ENCODE data around the gene ALKBH2. TPM values are rescaled to one million over a fixed set of nuclear protein-coding genes. Genes with fewer than 3 reads are reported as not detected.

Gene ALKBH2
- total RNA-seq, 4 donors from 2014 or later = 10.4 to 19.0 (median 13.6) TPM

- Histone ChIP-seq H3K4me3 (no peak overlapping the region), H3K36me3 (peaks cover 0 to 3% (median 0%) of the 10 kb centered on the region in 4 donors), H3K9me3 (no peaks in the 10 kb centered on the region), H3K4me1 (peaks cover 30 to 53% (median 36%) of the 10 kb centered on the region in 4 donors), H3K27ac (replicated peaks in 1 of 4) (peak overlapping the region; percentile 38 to 61 (median 52)), H3K27me3 (no peaks in the 10 kb centered on the region)
- TF ChIP-seq EP300 (IDR thresholded peaks at IDR 0.05) (no peak), POLR2A (IDR thresholded peaks at IDR 0.05; ENCODE audit: low read depth) (no peak), POLR2AphosphoS5 (IDR thresholded peaks at IDR 0.05) (no peak), CTCF (IDR thresholded peaks at IDR 0.05) (no peak)
- no peak for DNase-seq (ENCODE audit: extremely low spot score)
- WGBS = 69% methylated on average over 3 of the region's 3 CpGs
- intact Hi-C loops (cut with DNase I) = no loop called here
Observed at GRCh38 chr12:109126784-109127183, 33.5 kb upstream of the ALKBH2 start.

- WGBS = 88% methylated on average over 7 of the region's 7 CpGs
- no peaks in the 10 kb centered on the region for H3K27me3 ChIP-seq
- H3K36me3 ChIP-seq = peaks cover 0 to 3% (median under 1%) of the 10 kb centered on the region in 4 donors
- TF ChIP-seq EP300 (IDR thresholded peaks at IDR 0.05) (no peak), POLR2AphosphoS5 (IDR thresholded peaks at IDR 0.05) (no peak), CTCF (IDR thresholded peaks at IDR 0.05) (no peak), POLR2A (IDR thresholded peaks at IDR 0.05; ENCODE audit: low read depth) (no peak)
- no peak for DNase-seq (ENCODE audit: extremely low spot score)
- peaks cover 20 to 52% (median 40%) of the 10 kb centered on the region in 4 donors for H3K4me1 ChIP-seq
- H3K27ac ChIP-seq (replicated peaks in 1 of 4) = peak overlapping the region in 3 of 4 donors; percentile 38 to 61 (median 58)
- no peak overlapping the region for H3K4me3 ChIP-seq
- intact Hi-C loops (cut with DNase I) = no loop called here
- no peaks in the 10 kb centered on the region for H3K9me3 ChIP-seq
Observed at GRCh38 chr12:109125791-109126190, 32.5 kb upstream of the ALKBH2 start.

- DNase-seq (ENCODE audit: extremely low spot score) = no peak
- no peak for TF ChIP-seq EP300 (IDR thresholded peaks at IDR 0.05)
- no peak for TF ChIP-seq CTCF (IDR thresholded peaks at IDR 0.05)
- no peak for TF ChIP-seq POLR2A (IDR thresholded peaks at IDR 0.05; ENCODE audit: low read depth)
- TF ChIP-seq POLR2AphosphoS5 (IDR thresholded peaks at IDR 0.05) = no peak
- peaks cover 0 to 4% (median 2%) of the 10 kb centered on the region in 4 donors for H3K36me3 ChIP-seq
- 83% methylated on average over 12 of the region's 12 CpGs for WGBS
- H3K4me3 ChIP-seq = no peak overlapping the region
- peak overlapping the region in 2 of 4 donors; percentile 19 to 61 for H3K27ac ChIP-seq (replicated peaks in 1 of 4)
- H3K27me3 ChIP-seq = no peaks in the 10 kb centered on the region
- intact Hi-C loops (cut with DNase I) = no loop called here
- no peaks in the 10 kb centered on the region for H3K9me3 ChIP-seq
- peaks cover 20 to 53% (median 40%) of the 10 kb centered on the region in 4 donors for H3K4me1 ChIP-seq
Observed at GRCh38 chr12:109124878-109125648, 31.8 kb upstream of the ALKBH2 start.

- WGBS = 100% methylated on average over 2 of the region's 3 CpGs
- DNase-seq (ENCODE audit: extremely low spot score) = no peak
- no peak for TF ChIP-seq POLR2AphosphoS5 (IDR thresholded peaks at IDR 0.05)
- TF ChIP-seq CTCF (IDR thresholded peaks at IDR 0.05) = no peak
- no peak for TF ChIP-seq POLR2A (IDR thresholded peaks at IDR 0.05; ENCODE audit: low read depth)
- no peak for TF ChIP-seq EP300 (IDR thresholded peaks at IDR 0.05)
- Histone ChIP-seq H3K4me3 (no peak overlapping the region), H3K9me3 (no peaks in the 10 kb centered on the region), H3K27me3 (no peaks in the 10 kb centered on the region), H3K27ac (replicated peaks in 1 of 4) (no peak overlapping the region), H3K4me1 (peaks cover 44 to 65% (median 58%) of the 10 kb centered on the region in 4 donors), H3K36me3 (peaks cover 0 to 4% (median 2%) of the 10 kb centered on the region in 4 donors)
- intact Hi-C loops (cut with DNase I) = no loop called here
Observed at GRCh38 chr12:109121346-109121880, 28.1 kb upstream of the ALKBH2 start.
